T1000 (cell line): Measurements from ENCODE around the gene GRK1.
"Not testable (repeated sequence)": the region's sequence is repeated elsewhere in the genome, so short reads cannot be mapped to it uniquely, and the experiment has no call there.

Source experiments
- DNase-seq: peaks from one replicate; lab custom pipeline; 2025; ENCODE audit warnings: mixed read lengths; lab: John Stamatoyannopoulos, UW

Gene GRK1

DNA sequence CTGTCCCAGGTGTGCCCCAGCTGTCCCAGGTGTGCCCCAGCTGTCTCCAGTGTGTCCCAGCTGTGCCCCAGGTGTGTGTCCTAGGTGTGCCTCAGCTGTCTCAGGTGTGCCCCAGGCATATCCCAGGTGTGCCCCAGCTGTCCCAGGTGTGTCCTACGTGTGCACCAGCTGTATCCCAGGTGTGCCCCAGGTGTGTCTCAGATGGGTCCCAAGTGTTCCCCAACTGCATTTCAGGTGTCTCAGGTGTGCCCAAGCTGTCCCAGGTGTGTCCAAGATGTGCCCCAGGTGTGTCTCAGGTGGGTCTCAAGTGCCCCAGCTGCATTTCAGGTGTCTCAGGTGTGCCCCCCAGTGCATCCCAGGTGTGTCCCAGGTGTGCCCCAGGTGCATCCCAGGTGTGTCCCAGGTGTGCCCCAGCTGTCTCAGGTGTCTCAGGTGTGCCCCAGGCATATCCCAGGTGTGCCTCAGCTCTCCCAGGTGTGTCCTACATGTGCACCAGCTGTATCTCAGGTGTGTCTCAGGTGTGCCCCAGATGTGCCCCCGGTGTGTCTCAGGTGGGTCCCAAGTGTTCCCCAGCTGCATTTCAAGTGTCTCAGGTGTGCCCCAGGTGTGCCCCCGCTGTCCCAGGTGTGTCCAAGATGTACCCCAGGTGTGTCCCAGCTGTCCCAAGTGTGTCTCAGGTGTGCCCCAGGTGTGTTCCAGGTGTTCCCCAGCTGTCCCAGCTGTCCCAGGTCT lies 1.3 kb upstream of the GRK1 start:
- DNase-seq = no peak

- DNase-seq = no peak
Observed at GRCh38 chr13:113666329-113666670, 719 bp upstream of the GRK1 start.

- no peak for DNase-seq
Observed at GRCh38 chr13:113667771-113668490, 912 bp downstream of the GRK1 start.

DNA sequence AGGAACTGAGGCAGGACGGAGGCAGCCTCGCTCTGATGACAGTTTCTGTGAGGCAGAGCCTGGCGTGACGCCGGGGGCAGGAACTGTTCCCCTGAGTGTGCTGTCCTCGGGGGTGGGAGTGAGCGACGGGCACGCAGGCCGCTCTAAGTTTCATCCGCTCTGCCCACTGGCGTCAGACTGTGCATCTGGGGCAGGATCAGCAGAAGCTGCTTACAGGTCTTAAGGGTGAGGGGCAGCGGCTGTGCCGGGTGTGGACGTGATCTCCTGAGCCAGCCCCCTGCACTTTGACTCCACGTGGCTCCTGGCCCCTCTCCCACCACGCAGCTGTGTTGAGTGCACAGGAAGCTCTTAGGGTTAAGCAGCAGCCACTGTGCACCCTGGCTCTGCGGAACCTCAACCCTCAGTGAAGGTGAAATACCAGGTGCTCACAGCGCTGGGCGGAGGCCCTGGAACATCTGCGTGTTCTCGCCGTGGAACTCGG lies 1.5 kb downstream of the GRK1 start:
- DNase-seq = no peak

DNA sequence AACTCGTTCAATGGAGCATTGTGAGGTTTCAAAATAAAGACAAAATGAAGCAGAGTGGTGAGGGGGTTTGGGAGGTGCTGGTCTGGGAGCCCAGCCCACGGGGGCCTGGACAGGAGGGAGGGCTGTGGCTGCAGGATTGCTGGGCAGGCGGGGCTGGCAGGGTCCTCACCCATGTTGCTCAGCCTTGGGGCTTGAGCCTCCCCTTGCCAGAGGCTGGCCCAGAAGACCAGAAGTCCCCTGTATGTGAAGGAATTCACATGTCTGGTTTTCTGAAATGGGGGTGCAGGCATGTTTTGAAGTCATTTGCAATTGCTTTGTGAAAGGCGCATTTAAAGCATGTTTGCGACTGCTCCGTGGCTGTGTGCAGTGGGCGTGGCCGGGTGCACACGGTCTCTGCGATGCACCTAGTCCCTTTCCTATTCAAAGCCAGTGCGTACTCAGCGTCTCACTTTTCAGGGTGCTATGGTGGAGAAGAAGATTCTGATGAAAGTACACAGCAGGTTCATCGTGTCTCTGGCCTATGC lies 2.3 kb downstream of the GRK1 start:
- DNase-seq = no peak

GRCh38 chr13:113669755-113670341 lies 2.8 kb downstream of the GRK1 start:
- DNase-seq = no peak

- DNase-seq = no peak
Observed at GRCh38 chr13:113670541-113670940, 3.5 kb downstream of the GRK1 start.

DNA sequence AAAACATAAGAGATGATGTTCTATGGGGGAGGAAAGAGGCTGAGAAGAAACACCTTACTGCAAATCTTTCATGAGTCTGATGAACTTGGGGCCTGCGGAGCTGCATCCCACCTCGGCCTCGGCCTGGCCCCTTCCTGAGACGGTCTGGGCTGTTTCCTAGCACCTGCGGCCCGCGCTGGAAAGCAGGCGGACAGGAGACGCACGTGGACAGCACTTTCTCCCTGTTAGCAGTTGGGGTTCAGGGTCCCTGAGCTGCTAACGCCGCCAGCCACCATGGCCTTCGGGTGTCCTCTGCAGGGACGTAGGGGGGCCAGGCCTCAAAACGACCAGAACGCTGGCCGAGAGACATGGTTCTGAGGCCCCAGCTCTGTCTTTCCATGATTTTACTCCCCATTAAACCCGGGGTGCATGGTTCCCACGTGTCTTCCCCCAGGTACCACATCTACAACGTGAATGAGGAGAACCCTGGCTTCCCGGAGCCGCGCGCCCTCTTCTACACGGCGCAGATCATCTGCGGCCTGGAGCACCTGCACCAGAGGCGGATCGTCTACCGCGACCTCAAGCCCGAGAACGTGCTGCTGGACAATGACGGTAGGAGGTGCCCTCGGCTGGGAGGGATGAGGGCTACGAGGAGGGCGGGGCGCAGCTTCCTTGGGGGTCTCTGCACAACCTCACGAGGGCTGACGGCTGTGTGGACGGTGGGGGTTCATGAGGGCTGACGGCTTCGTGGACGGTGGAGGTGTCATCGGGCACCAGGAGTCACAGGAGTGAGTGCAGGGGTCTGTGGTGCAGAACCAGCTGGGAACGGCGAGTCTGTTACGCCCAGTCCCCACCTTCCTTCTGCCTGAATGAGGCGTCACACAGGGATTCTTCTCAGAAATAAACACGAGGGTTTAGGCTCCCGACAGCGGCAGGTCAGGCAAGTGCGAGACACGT lies 4.3 kb downstream of the GRK1 start:
- DNase-seq = no peak

DNA sequence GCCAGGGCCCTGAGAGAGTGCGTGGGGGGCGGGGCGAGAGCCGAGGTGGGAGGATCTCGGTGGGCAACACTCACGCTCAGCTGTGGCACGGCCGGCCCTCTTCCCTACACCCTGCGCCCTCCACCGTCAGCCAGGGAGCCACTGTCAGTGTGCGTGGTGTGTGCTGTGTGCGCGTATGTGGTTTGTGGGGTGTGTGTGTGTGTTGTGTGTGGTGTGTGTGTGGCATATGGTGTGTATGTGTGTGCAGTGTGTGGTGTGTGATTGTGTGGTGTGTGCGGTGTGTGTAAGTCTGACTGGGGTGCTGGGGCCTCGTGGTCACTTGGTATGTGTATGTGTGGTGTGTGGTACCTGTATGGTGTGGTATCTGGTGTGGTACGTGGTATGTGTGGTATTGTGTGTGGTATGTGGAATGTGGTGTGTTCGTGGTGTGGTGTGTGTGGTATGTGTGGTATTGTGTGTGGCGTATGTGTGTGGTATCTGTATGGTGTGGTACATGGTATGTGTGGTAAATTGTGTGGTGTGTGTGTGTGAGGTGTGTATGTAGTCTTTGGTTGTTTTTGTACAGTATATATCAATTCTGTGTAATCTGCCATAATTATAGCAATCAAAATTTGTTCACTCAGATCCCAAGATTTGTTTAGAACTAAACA lies 5.1 kb downstream of the GRK1 start:
- DNase-seq = no peak

- no peak for DNase-seq
Observed at GRCh38 chr13:113722921-113723320, 55.9 kb downstream of the GRK1 start.

DNA sequence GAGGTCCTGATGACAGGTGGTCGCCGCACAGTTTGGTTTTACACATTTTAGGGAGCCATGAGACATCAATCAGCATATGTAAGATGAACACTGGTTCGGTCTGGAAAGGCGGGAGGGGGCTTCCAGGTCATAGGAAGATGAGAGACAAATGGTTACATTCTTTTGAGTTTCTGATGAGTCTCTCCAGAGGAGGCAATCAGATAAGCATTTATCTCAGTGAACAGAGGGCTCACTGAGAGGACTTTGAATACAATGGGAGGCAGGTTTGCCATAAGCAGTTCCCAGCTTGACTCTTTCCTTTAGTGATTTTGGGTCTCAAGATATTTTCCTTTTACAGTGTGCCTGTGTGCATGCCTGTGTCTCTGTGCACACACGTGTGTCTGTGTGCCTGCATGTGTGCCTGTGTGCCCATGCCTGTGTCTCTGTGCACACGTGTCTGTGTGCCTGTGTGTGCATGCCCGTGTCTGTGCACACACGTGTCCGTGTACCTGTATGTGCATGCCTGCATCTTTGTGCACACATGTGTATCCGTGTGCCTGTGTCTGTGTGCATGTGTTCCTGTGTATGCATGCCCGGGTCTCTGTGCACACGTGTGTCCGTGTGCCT lies 56.5 kb downstream of the GRK1 start:
- no peak for DNase-seq

- no peak for DNase-seq
Observed at GRCh38 chr13:113724016-113724758, 57.2 kb downstream of the GRK1 start.

DNA sequence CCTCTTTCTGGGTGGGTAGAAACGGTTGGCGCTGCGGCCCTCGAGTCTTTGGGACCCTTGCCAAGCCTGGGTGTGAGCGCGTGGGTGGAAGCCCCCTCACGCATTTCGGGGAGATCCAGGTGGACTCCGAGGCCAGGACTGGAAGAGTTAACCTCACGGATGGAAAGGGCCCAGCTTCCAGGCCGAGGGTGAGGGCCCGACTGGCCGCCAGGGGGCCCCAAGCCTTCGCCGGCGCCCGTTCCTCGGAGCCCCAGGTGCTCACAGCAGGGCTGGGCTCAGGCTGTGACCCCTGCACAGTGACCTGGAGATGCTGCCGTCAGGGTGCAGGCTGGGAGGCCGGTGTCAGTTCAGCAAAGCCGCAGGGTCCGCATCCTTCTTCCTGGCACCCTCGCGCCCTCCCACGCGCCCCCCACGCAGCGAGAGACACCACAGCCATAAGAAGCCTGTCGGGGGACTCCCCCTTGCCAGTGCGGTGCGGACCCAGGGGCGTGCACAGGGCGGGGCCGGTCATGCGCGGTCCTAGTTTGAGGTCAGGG lies 57.8 kb downstream of the GRK1 start:
- peak; percentile 84 for DNase-seq

GRCh38 chr13:113725329-113726105 lies 58.5 kb downstream of the GRK1 start:
- peak; percentile 67 for DNase-seq

DNA sequence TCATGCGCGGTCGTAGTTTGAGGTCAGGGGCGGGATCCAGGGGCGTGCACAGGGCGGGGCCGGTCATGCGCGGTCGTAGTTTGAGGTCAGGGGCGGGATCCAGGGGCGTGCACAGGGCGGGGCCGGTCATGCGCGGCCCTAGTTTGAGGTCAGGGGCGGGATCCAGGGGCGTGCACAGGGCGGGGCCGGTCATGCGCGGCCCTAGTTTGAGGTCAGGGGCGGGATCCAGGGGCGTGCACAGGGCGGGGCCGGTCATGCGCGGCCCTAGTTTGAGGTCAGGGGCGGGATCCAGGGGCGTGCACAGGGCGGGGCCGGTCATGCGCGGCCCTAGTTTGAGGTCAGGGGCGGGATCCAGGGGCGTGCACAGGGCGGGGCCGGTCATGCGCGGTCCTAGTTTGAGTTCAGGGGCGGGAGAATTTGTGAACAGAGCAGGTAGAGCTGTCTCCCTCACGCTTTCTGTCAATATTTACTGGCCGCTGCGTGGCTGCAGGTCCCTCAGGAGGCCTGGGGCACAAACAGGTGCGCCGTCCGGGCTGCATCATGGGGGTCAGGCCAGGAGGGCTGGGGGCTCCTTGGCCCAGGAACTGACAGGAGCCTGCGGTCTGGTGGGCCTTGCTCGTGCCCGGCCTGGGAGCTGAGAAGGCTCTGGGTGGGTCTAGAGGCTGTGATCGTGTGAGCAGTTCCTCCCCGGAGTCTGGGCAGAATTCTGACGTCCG lies 59.2 kb downstream of the GRK1 start:
- DNase-seq = not testable (repeated sequence)

DNA sequence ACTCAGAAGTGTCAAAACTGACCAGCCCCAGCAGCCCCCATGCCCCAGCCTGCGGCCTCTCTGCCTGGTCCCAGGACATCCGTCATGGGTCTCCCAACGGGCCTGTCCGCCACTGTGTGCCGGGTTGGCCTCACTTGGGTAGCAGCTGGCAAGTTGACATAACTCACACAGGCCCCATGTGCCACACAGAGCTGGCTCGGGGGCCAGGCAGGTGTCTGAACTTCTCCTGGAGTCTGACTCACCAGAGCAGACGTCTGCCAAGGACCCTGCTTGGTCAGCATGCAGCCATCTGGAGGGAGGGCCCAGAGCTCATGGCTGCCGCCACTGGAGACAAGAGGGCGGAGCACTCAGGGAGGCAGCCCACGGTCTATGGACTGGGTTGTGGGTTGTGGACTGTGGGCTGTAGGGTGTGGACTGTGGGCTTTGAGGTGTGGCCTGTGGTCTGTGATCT lies 60.0 kb downstream of the GRK1 start:
- DNase-seq = peak; percentile 40

DNA sequence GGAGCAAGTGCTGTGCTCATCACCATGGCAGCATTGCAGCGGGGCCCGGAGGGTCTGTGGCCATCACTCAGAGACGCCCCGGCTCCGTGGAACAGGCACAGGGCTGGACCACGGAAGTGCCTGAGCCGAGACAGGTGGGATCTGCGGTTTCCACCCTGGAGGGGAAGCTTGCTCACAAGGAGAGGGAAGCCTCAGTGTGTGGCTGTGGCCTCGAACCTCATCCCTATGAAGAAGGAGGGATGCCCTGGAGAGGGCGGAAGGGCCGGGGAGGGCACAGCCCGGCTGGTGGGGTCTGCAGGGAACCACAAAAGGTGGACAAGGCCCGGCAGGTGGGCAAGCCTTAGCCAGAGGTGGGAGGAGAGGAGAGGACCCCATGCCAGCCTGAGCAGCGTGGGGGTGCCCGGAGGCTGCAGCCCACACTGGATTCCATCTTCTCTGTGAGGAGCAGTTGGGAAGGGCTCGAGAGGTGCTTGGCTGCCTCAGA lies 61.6 kb downstream of the GRK1 start:
- DNase-seq = no peak
